ENCODE results near the gene CHST2. TPM values are rescaled to one million over a fixed set of nuclear protein-coding genes. Genes with fewer than 3 reads are reported as not detected.

Gene CHST2
- total and polyA plus RNA-seq, 2 donors (not counting 1 experiment from before 2014, with no cell fraction given), result 1.1 to 2.6 TPM

DNA sequence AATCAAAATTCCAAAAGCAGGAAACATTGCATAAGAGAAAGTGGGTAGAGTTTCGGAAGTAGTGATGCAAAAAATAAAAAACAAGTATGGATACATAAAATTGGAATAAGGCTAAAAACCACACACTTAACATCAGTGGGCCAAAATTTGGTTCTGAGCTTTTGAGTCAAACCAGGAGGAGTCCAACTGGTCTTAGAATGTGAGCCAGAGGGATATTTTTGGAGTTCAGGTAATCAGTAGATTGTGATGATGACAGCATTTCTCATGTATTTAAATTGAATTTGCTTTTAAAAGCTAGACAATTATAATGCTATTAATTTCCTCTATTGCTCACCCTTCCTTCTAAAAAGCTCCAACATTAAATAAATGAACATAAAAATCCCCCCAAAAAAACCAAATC lies 38.2 kb upstream of the CHST2 start:
- H3K27me3 ChIP-seq (ENCODE audit: control insufficient read depth, insufficient read depth, low read length), result no peaks in the 10 kb centered on the region
- H3K9me3 ChIP-seq (ENCODE audit: control insufficient read depth, insufficient read depth, low read depth, low read length), result no peaks in the 10 kb centered on the region
- H3K9ac ChIP-seq (ENCODE audit: insufficient read depth, low read length), result no peak overlapping the region
- H3K4me1 ChIP-seq (ENCODE audit: control insufficient read depth, extremely low read depth, insufficient read depth, low read length), result no peaks in the 10 kb centered on the region
- H3K4me3 ChIP-seq (replicated peaks in 1 of 4; ENCODE audit: control extremely low read depth in 1 of 4, insufficient read depth in 1 of 4, low read depth in 3 of 4, low read length in 4 of 4), result no peak overlapping the region
- no peaks in the 10 kb centered on the region for H4K20me1 ChIP-seq (ENCODE audit: control insufficient read depth, extremely low read depth, insufficient read depth, low read length)
- TF ChIP-seq EZH2 (IDR thresholded peaks at IDR 0.05; ENCODE audit: low read length, missing control alignments), result no peak
- TF ChIP-seq, protein P1, sequence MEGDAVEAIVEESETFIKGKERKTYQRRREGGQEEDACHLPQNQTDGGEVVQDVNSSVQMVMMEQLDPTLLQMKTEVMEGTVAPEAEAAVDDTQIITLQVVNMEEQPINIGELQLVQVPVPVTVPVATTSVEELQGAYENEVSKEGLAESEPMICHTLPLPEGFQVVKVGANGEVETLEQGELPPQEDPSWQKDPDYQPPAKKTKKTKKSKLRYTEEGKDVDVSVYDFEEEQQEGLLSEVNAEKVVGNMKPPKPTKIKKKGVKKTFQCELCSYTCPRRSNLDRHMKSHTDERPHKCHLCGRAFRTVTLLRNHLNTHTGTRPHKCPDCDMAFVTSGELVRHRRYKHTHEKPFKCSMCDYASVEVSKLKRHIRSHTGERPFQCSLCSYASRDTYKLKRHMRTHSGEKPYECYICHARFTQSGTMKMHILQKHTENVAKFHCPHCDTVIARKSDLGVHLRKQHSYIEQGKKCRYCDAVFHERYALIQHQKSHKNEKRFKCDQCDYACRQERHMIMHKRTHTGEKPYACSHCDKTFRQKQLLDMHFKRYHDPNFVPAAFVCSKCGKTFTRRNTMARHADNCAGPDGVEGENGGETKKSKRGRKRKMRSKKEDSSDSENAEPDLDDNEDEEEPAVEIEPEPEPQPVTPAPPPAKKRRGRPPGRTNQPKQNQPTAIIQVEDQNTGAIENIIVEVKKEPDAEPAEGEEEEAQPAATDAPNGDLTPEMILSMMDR (conservative IDR thresholded peaks at IDR 0.05 in 1 of 2, IDR thresholded peaks at IDR 0.05 in 1 of 2; ENCODE audit: low read depth in 1 of 2, low read length in 2 of 2), result no peak
- no peaks in the 10 kb centered on the region for H3K36me3 ChIP-seq (ENCODE audit: control insufficient read depth, insufficient read depth, low read length)
- no peak overlapping the region for H3K27ac ChIP-seq (ENCODE audit: insufficient read depth, low read length)
- H2AFZ ChIP-seq (ENCODE audit: low read length), result no peak overlapping the region
- no peak for DNase-seq (ENCODE audit: low read depth in 2 of 2)
- no peaks in the 10 kb centered on the region for H3K79me2 ChIP-seq (ENCODE audit: control insufficient read depth, insufficient read depth, low read length)
- no peak overlapping the region for H3K4me2 ChIP-seq (ENCODE audit: extremely low read depth, insufficient read depth, low read length)

DNA sequence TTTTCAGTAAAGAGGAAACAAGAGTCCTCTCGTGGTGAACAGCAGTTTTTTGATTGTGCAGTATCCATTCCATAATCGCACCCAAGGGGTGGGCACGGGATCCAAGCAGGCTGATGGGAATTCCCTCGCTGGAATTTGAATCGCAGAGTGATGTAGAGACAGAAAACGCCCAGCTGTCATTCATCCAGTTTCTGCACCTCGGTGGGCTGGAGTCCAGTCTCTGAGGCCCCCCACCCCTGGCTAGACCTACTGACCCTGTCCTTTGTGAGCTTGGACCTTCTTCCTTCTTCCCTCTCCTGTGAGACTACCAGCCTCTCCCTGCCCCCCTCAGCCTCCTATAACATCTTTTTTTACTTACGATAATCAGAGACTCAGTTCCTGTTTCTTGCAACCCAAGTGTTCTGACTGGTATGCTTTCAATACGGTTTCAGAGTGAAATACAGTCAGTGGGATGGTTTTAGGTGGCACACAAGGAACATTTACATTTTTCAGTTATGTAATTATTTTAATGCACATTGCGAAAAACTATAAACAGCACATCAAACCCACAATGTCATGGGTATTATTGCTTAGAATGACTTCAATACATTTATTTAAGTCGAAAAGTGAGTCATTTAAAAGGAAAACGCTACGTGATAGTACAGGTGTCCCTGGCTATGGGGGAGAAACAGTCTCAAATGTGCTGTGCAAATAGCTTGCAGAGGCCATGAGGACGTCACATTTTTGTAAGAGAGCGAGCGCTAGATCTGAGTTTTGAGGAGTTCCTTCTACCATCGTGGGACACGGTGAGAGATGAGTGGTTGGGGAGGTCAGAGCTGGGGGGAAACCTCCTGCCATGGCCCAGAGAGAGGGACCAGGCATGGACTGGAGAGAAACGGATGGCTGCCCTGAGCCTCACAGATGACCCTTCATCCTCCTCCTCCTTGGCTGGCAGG lies 37.5 kb upstream of the CHST2 start:
- Histone ChIP-seq H3K4me2 (ENCODE audit: extremely low read depth, insufficient read depth, low read length) (no peak overlapping the region), H3K27ac (ENCODE audit: insufficient read depth, low read length) (no peak overlapping the region), H3K9me3 (ENCODE audit: control insufficient read depth, insufficient read depth, low read depth, low read length) (no peaks in the 10 kb centered on the region), H3K79me2 (ENCODE audit: control insufficient read depth, insufficient read depth, low read length) (no peaks in the 10 kb centered on the region), H4K20me1 (ENCODE audit: control insufficient read depth, extremely low read depth, insufficient read depth, low read length) (no peaks in the 10 kb centered on the region), H3K36me3 (ENCODE audit: control insufficient read depth, insufficient read depth, low read length) (no peaks in the 10 kb centered on the region), H3K4me3 (replicated peaks in 1 of 4; ENCODE audit: control extremely low read depth in 1 of 4, insufficient read depth in 1 of 4, low read depth in 3 of 4, low read length in 4 of 4) (no peak overlapping the region), H3K27me3 (ENCODE audit: control insufficient read depth, insufficient read depth, low read length) (no peaks in the 10 kb centered on the region), H2AFZ (ENCODE audit: low read length) (no peak overlapping the region), H3K4me1 (ENCODE audit: control insufficient read depth, extremely low read depth, insufficient read depth, low read length) (no peaks in the 10 kb centered on the region), H3K9ac (ENCODE audit: insufficient read depth, low read length) (no peak overlapping the region)
- TF ChIP-seq, protein P1 (conservative IDR thresholded peaks at IDR 0.05 in 1 of 2, IDR thresholded peaks at IDR 0.05 in 1 of 2; ENCODE audit: low read depth in 1 of 2, low read length in 2 of 2), result no peak
- no peak for TF ChIP-seq EZH2 (IDR thresholded peaks at IDR 0.05; ENCODE audit: low read length, missing control alignments)
- no peak for DNase-seq (ENCODE audit: low read depth in 2 of 2)

DNA sequence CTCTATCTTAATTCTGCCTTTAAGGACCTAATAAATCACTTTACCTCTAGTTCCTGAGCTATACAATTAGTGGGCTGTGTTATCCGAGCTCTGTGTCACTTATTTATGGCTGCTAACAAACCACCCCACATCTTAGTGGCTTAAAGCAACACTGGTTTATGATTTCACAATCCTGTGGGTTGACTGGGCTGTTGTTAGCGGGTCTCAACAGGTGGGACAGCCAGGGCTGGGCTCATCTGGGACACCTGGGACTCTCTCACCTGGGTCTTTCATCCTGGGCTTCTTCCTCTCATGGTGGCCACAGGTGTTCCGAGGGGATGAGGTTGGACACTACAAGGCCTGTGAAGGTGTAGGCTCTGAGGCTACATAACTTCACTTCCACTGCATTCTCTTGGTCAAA lies 35.8 kb upstream of the CHST2 start:
- Histone ChIP-seq H3K9ac (ENCODE audit: insufficient read depth, low read length) (no peak overlapping the region), H3K9me3 (ENCODE audit: control insufficient read depth, insufficient read depth, low read depth, low read length) (no peaks in the 10 kb centered on the region), H2AFZ (ENCODE audit: low read length) (no peak overlapping the region), H4K20me1 (ENCODE audit: control insufficient read depth, extremely low read depth, insufficient read depth, low read length) (no peaks in the 10 kb centered on the region), H3K4me3 (replicated peaks in 1 of 4; ENCODE audit: control extremely low read depth in 1 of 4, insufficient read depth in 1 of 4, low read depth in 3 of 4, low read length in 4 of 4) (no peak overlapping the region), H3K79me2 (ENCODE audit: control insufficient read depth, insufficient read depth, low read length) (no peaks in the 10 kb centered on the region), H3K4me1 (ENCODE audit: control insufficient read depth, extremely low read depth, insufficient read depth, low read length) (no peaks in the 10 kb centered on the region), H3K27me3 (ENCODE audit: control insufficient read depth, insufficient read depth, low read length) (no peaks in the 10 kb centered on the region), H3K4me2 (ENCODE audit: extremely low read depth, insufficient read depth, low read length) (no peak overlapping the region), H3K27ac (ENCODE audit: insufficient read depth, low read length) (no peak overlapping the region), H3K36me3 (ENCODE audit: control insufficient read depth, insufficient read depth, low read length) (no peaks in the 10 kb centered on the region)
- no peak for DNase-seq (ENCODE audit: low read depth in 2 of 2)
- TF ChIP-seq EZH2 (IDR thresholded peaks at IDR 0.05; ENCODE audit: low read length, missing control alignments), result no peak
- TF ChIP-seq, protein P1 (conservative IDR thresholded peaks at IDR 0.05 in 1 of 2, IDR thresholded peaks at IDR 0.05 in 1 of 2; ENCODE audit: low read depth in 1 of 2, low read length in 2 of 2), result no peak

Measured in fibroblast of lung (primary cell).